HG03521 (cell line): ENCODE measurements around the gene PMPCA.

Experiments
- ATAC-seq: cut with Tn5 transposase; IDR thresholded peaks from one replicate; pipeline ENCODE4 v1.9.1; 2021; ENCODE audit warnings: mild to moderate bottlenecking, moderate library complexity; ENCODE audit not compliant: unreplicated experiment

The PMPCA gene

DNA sequence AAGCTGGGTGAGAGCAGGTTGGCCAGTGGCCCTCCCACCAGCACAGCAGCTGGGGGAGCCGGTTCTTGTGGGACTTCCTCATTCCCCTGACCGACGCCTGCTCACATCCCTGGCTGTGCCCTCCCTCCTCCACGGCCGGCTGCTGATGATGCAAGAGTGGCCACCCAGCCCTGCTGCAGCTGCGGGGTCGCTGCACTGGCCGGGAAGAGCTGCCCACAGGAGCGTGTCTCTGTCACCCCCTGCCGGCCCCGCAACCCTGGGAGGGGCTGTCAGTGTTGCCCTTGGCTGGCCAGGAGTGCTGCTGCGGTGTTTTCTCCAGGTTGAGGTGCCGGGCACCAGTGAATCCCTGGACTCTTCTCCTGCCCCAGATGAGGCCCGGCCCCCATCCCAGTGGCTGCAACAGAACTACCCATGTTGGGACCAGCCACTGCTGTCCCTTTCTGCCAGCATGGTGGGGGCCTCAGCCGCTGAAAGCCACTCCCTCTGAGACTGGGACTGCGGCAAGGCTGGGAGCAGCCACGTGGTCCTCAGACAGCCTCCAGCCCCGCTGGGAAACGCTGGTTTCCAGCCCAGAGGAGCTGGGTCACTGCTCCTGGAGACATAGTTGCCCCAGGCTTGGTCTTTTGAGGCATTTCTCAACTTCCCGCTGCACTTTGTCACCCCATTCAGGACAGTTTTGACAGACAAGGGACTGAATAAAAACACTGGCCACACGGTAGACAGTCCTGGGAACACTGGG lies 37.7 kb upstream of the PMPCA start:
- no peak for ATAC-seq

DNA sequence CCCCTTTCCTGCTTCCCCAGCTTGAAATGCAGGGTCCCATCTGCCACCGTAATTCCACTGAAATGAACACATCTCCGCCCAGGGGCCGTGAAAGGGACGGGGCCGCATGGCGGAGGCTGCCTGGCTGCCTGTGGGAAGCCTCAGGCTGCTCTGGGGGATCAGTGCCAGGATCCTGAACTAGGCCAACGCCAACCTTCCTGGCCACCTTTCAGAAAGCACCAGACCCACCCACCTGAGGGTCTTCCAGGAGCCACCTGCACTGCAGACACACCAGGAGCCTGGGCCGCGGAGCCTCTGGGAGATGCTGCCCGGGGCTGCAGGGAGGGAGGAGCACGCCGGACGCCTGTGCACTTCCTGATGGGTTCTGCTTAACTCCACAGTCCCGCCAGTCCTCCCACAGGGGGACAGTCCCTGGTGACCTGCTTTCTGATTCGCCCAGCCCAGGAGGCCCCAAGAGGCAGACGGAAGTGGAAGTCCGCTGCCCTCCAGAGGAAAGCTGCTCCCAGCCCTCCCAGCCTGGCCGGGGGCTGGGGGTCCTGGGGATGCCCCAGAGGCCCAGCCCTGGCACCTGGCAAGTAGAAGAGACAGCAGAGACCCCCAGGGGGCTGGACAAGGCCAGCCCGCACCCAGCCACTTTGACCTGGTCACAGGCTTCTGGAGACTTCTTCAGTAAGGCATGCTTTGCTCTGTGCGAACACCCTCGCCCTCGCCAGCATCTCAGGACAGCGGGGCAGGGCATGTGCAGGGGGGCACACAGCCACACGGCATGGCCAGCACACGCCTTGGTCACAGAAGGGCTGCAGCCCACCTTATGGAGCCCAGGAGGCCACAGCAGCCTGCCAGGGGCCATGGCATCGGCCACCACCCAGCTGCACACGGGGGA lies 36.9 kb upstream of the PMPCA start, which contains the start of gene CARD9:
TSS of gene CARD9 (minus strand) at position 370 of the 883 bp plus-strand sequence. CDS start 1,591 bp downstream, outside the sequence.
- ATAC-seq: no peak

GRCh38 chr9:136374183-136374575 lies 36.3 kb upstream of the PMPCA start:
- no peak for ATAC-seq

GRCh38 chr9:136375096-136375495 lies 35.4 kb upstream of the PMPCA start:
- ATAC-seq: no peak

- ATAC-seq: no peak
Observed at GRCh38 chr9:136376457-136376856, 34.0 kb upstream of the PMPCA start.

GRCh38 chr9:136377341-136378169 lies 32.9 kb upstream of the PMPCA start:
- no peak for ATAC-seq

GRCh38 chr9:136378170-136379002 lies 32.1 kb upstream of the PMPCA start:
- ATAC-seq: no peak

DNA sequence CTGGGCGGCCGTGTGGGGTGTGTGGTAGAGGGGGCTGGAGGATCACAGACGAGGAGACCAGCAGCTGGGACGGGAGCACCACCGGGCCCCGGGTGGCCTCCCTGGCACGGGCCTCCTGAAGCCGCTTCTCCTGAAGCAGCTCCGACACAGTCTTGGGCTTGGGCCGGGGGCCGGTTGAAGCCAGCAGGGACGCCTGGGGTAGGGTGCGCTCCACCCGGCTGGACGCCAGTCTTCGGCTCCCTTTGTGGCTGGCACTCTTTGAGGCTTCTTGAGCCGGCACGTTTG lies 31.5 kb upstream of the PMPCA start:
- no peak for ATAC-seq

- no peak for ATAC-seq
Observed at GRCh38 chr9:136379401-136379800, 31.1 kb upstream of the PMPCA start.

GRCh38 chr9:136379891-136380290 lies 30.6 kb upstream of the PMPCA start:
- no peak for ATAC-seq

GRCh38 chr9:136380381-136380780 lies 30.1 kb upstream of the PMPCA start:
- ATAC-seq: no peak

DNA sequence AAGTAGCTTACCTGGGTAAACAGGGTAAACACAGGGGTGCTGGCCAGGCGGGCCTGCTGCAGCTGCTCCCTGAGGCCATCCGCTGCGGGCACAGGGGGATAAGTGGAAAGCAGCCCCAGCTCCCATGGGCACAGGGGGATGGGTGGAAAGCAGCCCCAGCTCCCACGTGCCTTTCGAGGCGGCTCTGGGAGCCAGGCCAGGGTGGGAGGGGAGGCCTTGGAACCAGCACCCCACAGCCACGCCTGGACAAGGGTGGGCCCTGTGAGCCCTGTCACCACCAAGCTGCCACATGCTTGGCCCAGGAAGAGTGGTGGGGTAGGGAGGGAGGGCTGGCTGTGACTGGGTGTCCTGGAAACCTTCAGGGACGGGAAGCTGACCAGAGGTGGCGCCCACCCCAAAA lies 29.1 kb upstream of the PMPCA start:
- no peak for ATAC-seq

GRCh38 chr9:136381966-136382513 lies 28.4 kb upstream of the PMPCA start:
- no peak for ATAC-seq

DNA sequence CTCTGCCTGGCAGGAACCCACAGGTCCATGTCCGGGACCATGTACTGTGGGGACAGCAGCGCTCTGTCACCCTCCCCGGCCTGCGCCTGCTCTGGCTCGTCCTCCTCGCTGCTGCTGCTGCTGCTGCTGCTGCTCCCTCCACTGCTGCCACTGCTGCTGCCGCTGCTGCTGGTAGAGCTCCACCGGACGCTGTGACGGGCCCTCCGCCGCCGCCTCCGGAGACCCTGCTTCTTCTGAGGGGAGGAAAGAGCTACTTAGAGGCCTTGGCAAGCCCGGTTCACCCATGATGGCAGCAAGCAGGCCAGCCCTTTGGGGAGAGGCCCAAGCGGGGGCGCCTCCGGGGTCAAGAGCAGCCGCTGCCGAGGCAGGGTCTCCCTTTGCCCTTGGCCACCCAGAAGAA lies 27.0 kb upstream of the PMPCA start:
- ATAC-seq: no peak

DNA sequence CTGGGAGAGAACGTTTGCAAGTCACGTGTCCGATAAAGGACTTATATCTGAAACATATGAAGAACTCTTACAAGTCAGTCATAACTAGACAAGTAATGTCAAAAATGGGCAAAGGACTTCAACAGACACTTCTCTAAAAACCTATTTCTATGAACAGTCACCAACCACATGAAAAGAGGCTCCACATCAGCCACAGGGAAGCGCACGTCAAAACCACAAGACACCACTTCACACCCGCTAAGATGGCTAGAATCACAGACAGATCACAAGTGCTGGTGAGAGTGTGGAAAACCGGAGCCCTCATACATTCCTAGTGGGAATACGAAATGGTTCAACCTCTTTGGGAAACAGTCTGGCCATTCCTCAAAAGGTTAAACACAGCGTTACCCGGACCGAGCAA lies 25.4 kb upstream of the PMPCA start:
- ATAC-seq: no peak

DNA sequence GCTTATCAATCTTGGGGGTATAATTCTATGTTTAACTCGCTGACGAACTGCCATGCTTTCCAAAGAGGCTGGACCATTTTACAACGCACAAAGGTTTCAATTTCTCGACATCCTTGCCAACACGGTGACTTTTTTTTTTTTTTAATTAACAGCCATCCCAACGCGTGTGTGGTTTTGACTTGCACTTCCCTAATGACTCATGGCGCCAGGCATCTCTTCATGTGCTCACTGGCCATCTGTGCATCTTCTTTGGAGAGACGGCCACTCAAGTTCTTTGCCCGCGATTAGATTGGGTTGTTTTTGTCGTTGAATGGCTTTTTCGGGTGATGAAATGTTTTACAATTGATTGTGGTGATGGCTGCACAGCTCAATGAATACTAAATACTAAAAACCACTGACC lies 24.4 kb upstream of the PMPCA start:
- ATAC-seq: no peak

DNA sequence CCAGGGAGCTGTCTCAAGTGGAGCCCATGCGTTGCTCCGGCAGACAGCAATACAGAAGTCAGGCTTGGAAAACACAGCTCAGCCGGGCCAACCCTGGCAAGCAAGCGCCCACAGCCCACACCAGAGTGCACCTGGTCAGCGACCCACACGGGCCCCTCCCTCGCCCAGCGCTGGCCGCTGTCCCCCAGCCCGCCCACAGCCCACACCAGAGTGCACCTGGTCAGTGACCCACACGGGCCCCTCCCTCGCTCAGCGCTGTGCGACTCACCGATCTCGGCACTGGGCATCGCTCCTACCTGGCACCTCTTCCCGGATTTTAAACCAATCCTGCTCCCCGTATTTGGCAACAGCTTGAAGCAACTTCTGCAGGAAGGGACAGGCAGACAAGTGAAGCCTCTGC lies 23.2 kb upstream of the PMPCA start:
- ATAC-seq: no peak

- ATAC-seq: no peak
Observed at GRCh38 chr9:136389396-136389795, 21.1 kb upstream of the PMPCA start.

GRCh38 chr9:136391737-136392537 lies 18.5 kb upstream of the PMPCA start:
- no peak for ATAC-seq
